Neural cell (in vitro differentiated cells): ENCODE data around the gene TTC39B. TPM values are rescaled to one million over a fixed set of nuclear protein-coding genes. Genes with fewer than 3 reads are reported as not detected.

Experiments used
- H2AFZ ChIP-seq: fragments of 200-600, 300-800 bp; sonication (generic), shearing (Covaris generic); 2 replicates; pipeline ENCODE4 v1.6.0; 2014; ENCODE audit warnings: low read depth, mild to moderate bottlenecking, antibody characterized with exemption, low read length, moderate library complexity
- H3F3A ChIP-seq: fragments of 200-600 bp; shearing (Covaris generic); 2 replicates; pipeline ENCODE4 v1.6.1; 2016; ENCODE audit warnings: mild to moderate bottlenecking, moderate library complexity, mixed read lengths, antibody characterized with exemption, low read length; ENCODE audit not compliant: insufficient read depth, poor library complexity, severe bottlenecking
- H3K27ac ChIP-seq: fragments of 200-600, 300-800 bp; sonication (generic), shearing (Covaris generic); 2 replicates; pipeline ENCODE4 v1.5.1; 2014; ENCODE audit warnings: mild to moderate bottlenecking, low read length, moderate library complexity
- H3K27me3 ChIP-seq: fragments of 300-800, 200-600 bp; sonication (generic), shearing (Covaris generic); 2 replicates; pipeline ENCODE4 v1.6.0; 2014; ENCODE audit warnings: mild to moderate bottlenecking, low read depth, low read length, moderate library complexity; ENCODE audit not compliant: insufficient read depth
- H3K36me3 ChIP-seq: fragments of 300-800, 200-600 bp; sonication (generic), shearing (Covaris generic); 2 replicates; pipeline ENCODE4 v1.5.1; 2014; ENCODE audit warnings: mild to moderate bottlenecking, antibody characterized with exemption, low read length, moderate library complexity; ENCODE audit not compliant: insufficient read depth
- H3K4me2 ChIP-seq: fragments of 300-800, 200-600 bp; sonication (generic), shearing (Covaris generic); 2 replicates; pipeline ENCODE4 v1.6.0; 2014; ENCODE audit warnings: mild to moderate bottlenecking, low read length
- H3K4me3 ChIP-seq: fragments of 300-800, 200-600 bp; sonication (generic), shearing (Covaris generic); 2 replicates; pipeline ENCODE4 v1.5.1; 2014; ENCODE audit warnings: mild to moderate bottlenecking, low read length, moderate library complexity
- H3K79me2 ChIP-seq: fragments of 200-600 bp; shearing (Covaris generic); replicated peaks from 2 replicates; pipeline ENCODE4 v1.6.0; 2014; ENCODE audit warnings: mild to moderate bottlenecking, low read length, moderate library complexity; ENCODE audit not compliant: insufficient read depth
- H3K9ac ChIP-seq: fragments of 300-800, 200-600 bp; sonication (generic), shearing (Covaris generic); 2 replicates; pipeline ENCODE4 v1.6.1; 2016; ENCODE audit warnings: mild to moderate bottlenecking, low read length, mixed read lengths
- H3K9me2 ChIP-seq: fragments of 200-600 bp; shearing (Covaris generic); 2 replicates; pipeline ENCODE4 v1.6.1; 2016; ENCODE audit warnings: mild to moderate bottlenecking, low read length, mixed read lengths; ENCODE audit not compliant: insufficient read depth
- H3K9me3 ChIP-seq: fragments of 200-600, 300-800 bp; sonication (generic), shearing (Covaris generic); 2 replicates; pipeline ENCODE4 v1.6.1; 2016; ENCODE audit warnings: mild to moderate bottlenecking, mixed run types, low read length, moderate library complexity, mixed read lengths
- H4K20me1 ChIP-seq: fragments of 200-600 bp; shearing (Covaris generic); 2 replicates; pipeline ENCODE4 v1.6.1; 2016; ENCODE audit warnings: mild to moderate bottlenecking, mixed run types; ENCODE audit not compliant: insufficient read depth
- CTCF ChIP-seq: fragments of 450-650 bp; IDR thresholded peaks from 2 replicates; pipeline ENCODE4 v1.5.1; 2014; ENCODE audit warnings: antibody characterized with exemption, mild to moderate bottlenecking, moderate library complexity; ENCODE audit not compliant: poor library complexity, severe bottlenecking
- EP300 ChIP-seq: fragments of 450-650 bp; conservative IDR thresholded peaks from 2 replicates; pipeline ENCODE4 v1.6.1; 2014; ENCODE audit warnings: antibody characterized with exemption, mild to moderate bottlenecking, moderate library complexity; ENCODE audit not compliant: poor library complexity, severe bottlenecking
- EZH2 ChIP-seq: fragments of 200-600, 300-800 bp; shearing (Covaris generic), sonication (generic); IDR thresholded peaks from 2 replicates; pipeline ENCODE4 v1.6.1; 2014; ENCODE audit warnings: antibody characterized with exemption, low read length, borderline replicate concordance, mild to moderate bottlenecking; ENCODE audit not compliant: insufficient read depth, poor library complexity, severe bottlenecking
- MXI1 ChIP-seq: fragments of 450-650 bp; conservative IDR thresholded peaks from 2 replicates; pipeline ENCODE4 v1.6.1; 2014; ENCODE audit warnings: antibody characterized with exemption, mild to moderate bottlenecking; ENCODE audit not compliant: poor library complexity, severe bottlenecking
- POLR2AphosphoS5 ChIP-seq: IDR thresholded peaks from 2 replicates; pipeline ENCODE4 v1.6.1; 2012
- RAD21 ChIP-seq: fragments of 450-650 bp; conservative IDR thresholded peaks from 2 replicates; pipeline ENCODE4 v1.6.1; 2014; ENCODE audit warnings: antibody characterized with exemption, mild to moderate bottlenecking, moderate library complexity
- REST ChIP-seq: IDR thresholded peaks from 2 replicates; pipeline ENCODE4 v1.6.1; 2012; ENCODE audit warnings: borderline replicate concordance
- SMC3 ChIP-seq: fragments of 450-650 bp; conservative IDR thresholded peaks from 2 replicates; pipeline ENCODE4 v1.6.1; 2014; ENCODE audit warnings: antibody characterized with exemption, mild to moderate bottlenecking, moderate library complexity; ENCODE audit not compliant: poor library complexity
- TAF1 ChIP-seq: IDR thresholded peaks from 2 replicates; pipeline ENCODE4 v1.6.1; 2012; ENCODE audit warnings: low read depth
- polyA plus RNA-seq: library from polyadenylated mRNA; depleted of rRNA; stranded (reverse); fragments of >200 nt; gene quantifications from 2 replicates; pipeline ENCODE4 v1.2.3, GENCODE V29; 2014

TTC39B gene
- polyA plus RNA-seq, 1 donor from 2014 or later: 2.8 TPM

GRCh38 chr9:15289603-15290002 is 17.4 kb downstream of the TTC39B start:
- H3K9me3 ChIP-seq: no peaks in the 10 kb centered on the region
- no peak overlapping the region for H3K4me3 ChIP-seq
- no peaks in the 10 kb centered on the region for H4K20me1 ChIP-seq
- no peak overlapping the region for H3K27ac ChIP-seq
- TF ChIP-seq EZH2 (no peak), REST (no peak), CTCF (no peak), POLR2AphosphoS5 (no peak), SMC3 (no peak), TAF1 (no peak), MXI1 (no peak), EP300 (no peak), RAD21 (no peak)
- H3K36me3 ChIP-seq: no peaks in the 10 kb centered on the region
- no peaks in the 10 kb centered on the region for H3F3A ChIP-seq
- no peaks in the 10 kb centered on the region for H3K79me2 ChIP-seq
- H3K4me2 ChIP-seq: no peak overlapping the region
- no peaks in the 10 kb centered on the region for H3K27me3 ChIP-seq
- no peak overlapping the region for H2AFZ ChIP-seq
- H3K9me2 ChIP-seq: no peaks in the 10 kb centered on the region
- H3K9ac ChIP-seq: no peak overlapping the region

- H3K27me3 ChIP-seq: no peaks in the 10 kb centered on the region
- TF ChIP-seq REST: no peak
- TF ChIP-seq TAF1: no peak
- no peak overlapping the region for H2AFZ ChIP-seq
- H3K79me2 ChIP-seq: no peaks in the 10 kb centered on the region
- no peaks in the 10 kb centered on the region for H4K20me1 ChIP-seq
- H3K9ac ChIP-seq: no peak overlapping the region
- no peak overlapping the region for H3K4me2 ChIP-seq
- no peaks in the 10 kb centered on the region for H3K9me3 ChIP-seq
- no peaks in the 10 kb centered on the region for H3K36me3 ChIP-seq
- H3K27ac ChIP-seq: no peak overlapping the region
- no peaks in the 10 kb centered on the region for H3K9me2 ChIP-seq
- H3K4me3 ChIP-seq: no peak overlapping the region
- no peaks in the 10 kb centered on the region for H3F3A ChIP-seq
Measured at GRCh38 chr9:15287309-15287708, 19.7 kb downstream of the TTC39B start.
